Cardiac ventricle fibroblast (primary cell): ENCODE results near the gene MYOZ2. TPM values are rescaled to one million over a fixed set of nuclear protein-coding genes. Genes with fewer than 3 reads are reported as not detected.

ENCODE experiments used
- total RNA-seq: library from RNA; depleted of rRNA; stranded (reverse); fragments of >200 nt; gene quantifications from 2 replicates; pipeline ENCODE4 v1.2.3, GENCODE V29; 2015

Gene MYOZ2
- not detected in 2 replicates for total RNA-seq

DNA sequence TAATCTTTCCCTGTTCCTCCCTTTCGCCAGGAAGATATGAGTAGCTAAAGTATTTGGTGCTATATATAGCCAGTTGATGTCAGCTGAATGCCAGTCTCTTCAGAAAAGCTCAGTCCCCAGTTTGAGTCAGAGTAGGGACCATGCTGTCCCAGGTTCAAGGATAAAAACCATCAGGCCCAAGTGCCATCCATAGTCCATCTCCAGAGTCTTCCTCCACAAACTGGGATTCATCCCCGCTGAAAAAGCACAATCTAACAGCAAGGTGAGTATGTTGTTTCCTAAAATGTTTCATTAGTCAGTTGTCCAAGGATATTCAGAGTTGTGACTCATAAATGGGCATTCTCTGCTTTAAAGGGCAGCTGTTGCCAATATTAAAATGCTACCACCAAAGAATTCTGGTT, at the start of gene MYOZ2:
MYOZ2 (plus strand) TSS at position 112 of the 401 bp plus-strand sequence. CDS start 694 bp downstream, outside the sequence.

DNA sequence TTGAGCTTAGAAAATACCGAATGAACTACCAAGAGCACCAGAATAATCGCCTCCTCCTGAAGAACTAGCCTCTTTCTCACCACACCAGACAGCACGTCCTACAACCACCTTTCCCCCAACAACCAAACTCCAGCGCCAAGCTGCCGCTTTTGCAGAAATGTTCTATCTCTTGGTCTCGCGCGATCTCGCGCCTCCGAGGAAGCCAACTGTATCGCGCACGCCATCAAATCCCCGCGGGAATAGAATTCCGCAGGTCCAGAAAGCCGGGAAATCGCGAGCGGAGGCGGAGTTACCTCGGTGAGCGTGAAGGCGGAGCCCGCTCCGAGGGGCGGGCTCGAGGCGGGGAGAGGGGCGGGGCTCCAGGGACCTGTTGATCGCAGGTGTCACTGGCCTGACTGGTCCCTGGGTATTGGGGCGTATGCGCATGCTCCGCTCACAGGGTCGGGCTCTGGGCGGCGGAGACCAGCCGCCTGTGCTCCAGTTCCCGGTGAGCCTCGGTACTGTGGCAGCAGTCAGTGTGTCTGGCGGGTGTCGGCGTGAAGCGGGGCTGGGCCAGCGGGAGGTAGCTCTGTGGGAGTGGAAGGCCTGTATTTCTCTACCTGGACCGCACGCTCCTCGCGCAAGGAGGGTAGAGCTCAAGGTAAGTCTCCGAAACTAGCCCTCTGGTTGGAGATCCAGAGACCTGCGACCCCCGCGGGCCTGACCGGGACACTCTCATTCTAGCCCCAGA, 76.8 kb downstream of the MYOZ2 start, which contains the start of gene USP53:
USP53 (plus strand) TSS at position 480 of the 730 bp plus-strand sequence. CDS start 27,047 bp downstream, outside the sequence.

Other genes starting within 250 kb of the MYOZ2 start
- 9.0 and 10.1 TPM in 2 replicates for gene SYNPO2, start 247.0 kb upstream of the MYOZ2 start, total RNA-seq
- gene USP53, start 76.9 kb downstream of the MYOZ2 start, total RNA-seq: 18.9 and 19.1 TPM in 2 replicates
- not detected in 2 replicates for gene FABP2, start 186.3 kb downstream of the MYOZ2 start, total RNA-seq